ENCODE measurements around the gene SLC25A4. TPM values are rescaled to one million over a fixed set of nuclear protein-coding genes. Genes with fewer than 3 reads are reported as not detected.

Gene SLC25A4
- polyA plus RNA-seq, 4 donors, result 28.0 to 66.9 (median 43.7) TPM

GRCh38 chr4:185141777-185142176 is 1.3 kb upstream of the SLC25A4 start:
- WGBS, 3 donors, result 67 to 87% (median 72%) methylated on average over 6 of the region's 6 CpGs
- no peaks in the 10 kb centered on the region for H3K9me3 ChIP-seq (ENCODE audit: control insufficient read depth in 2 of 2, insufficient read depth in 1 of 2, low read depth in 1 of 2, low read length in 1 of 2)
- peaks cover 0 to 13% (median 2%) of the 10 kb centered on the region in 3 donors for H3K36me3 ChIP-seq (ENCODE audit: control insufficient read depth in 3 of 3, insufficient read depth in 2 of 3, low read depth in 1 of 3, low read length in 3 of 3)
- H3K27me3 ChIP-seq (ENCODE audit: control insufficient read depth in 3 of 3, insufficient read depth in 3 of 3, low read length in 3 of 3), result peaks cover 0 to 8% (median 2%) of the 10 kb centered on the region in 3 donors
- H3K27ac ChIP-seq (ENCODE audit: low read depth in 1 of 3, low read length in 2 of 3), result no peak overlapping the region
- H3K4me1 ChIP-seq (ENCODE audit: control insufficient read depth in 3 of 3, insufficient read depth in 2 of 3, low read depth in 1 of 3, low read length in 2 of 3), result peaks cover 0 to 6% (median 4%) of the 10 kb centered on the region in 3 donors
- H3K4me3 ChIP-seq (ENCODE audit: low read depth in 1 of 3, low read length in 3 of 3), result no peak overlapping the region
- no peak for FAIRE-seq
- no peak for DNase-seq

GRCh38 chr4:185142564-185142911 is 528 bp upstream of the SLC25A4 start:
- Histone ChIP-seq H3K4me1 (ENCODE audit: control insufficient read depth in 3 of 3, insufficient read depth in 2 of 3, low read depth in 1 of 3, low read length in 2 of 3) (peaks cover 0 to 6% (median 4%) of the 10 kb centered on the region in 3 donors), H3K27me3 (ENCODE audit: control insufficient read depth in 3 of 3, insufficient read depth in 3 of 3, low read length in 3 of 3) (peaks cover 0 to 8% (median 2%) of the 10 kb centered on the region in 3 donors), H3K27ac (ENCODE audit: low read depth in 1 of 3, low read length in 2 of 3) (peak overlapping the region; percentile 77 to 95 (median 81)), H3K4me3 (ENCODE audit: low read depth in 1 of 3, low read length in 3 of 3) (peak overlapping the region; percentile 58 to 91 (median 86)), H3K9me3 (ENCODE audit: control insufficient read depth in 2 of 2, insufficient read depth in 1 of 2, low read depth in 1 of 2, low read length in 1 of 2) (no peaks in the 10 kb centered on the region), H3K36me3 (ENCODE audit: control insufficient read depth in 3 of 3, insufficient read depth in 2 of 3, low read depth in 1 of 3, low read length in 3 of 3) (peaks cover 0 to 13% (median 2%) of the 10 kb centered on the region in 3 donors)
- no peak for FAIRE-seq
- peak in 1 of 2 donors; percentile 86 for DNase-seq
- WGBS, 3 donors, result 6 to 13% (median 7%) methylated on average over 10 to 11 of the region's 11 CpGs

GRCh38 chr4:185143601-185143969 is 519 bp downstream of the SLC25A4 start:
- peak overlapping the region; percentile 30 to 91 (median 86) for H3K4me3 ChIP-seq (ENCODE audit: low read depth in 1 of 3, low read length in 3 of 3)
- no peak for FAIRE-seq
- no peaks in the 10 kb centered on the region for H3K9me3 ChIP-seq (ENCODE audit: control insufficient read depth in 2 of 2, insufficient read depth in 1 of 2, low read depth in 1 of 2, low read length in 1 of 2)
- no peak overlapping the region for H3K27ac ChIP-seq (ENCODE audit: low read depth in 1 of 3, low read length in 2 of 3)
- H3K4me1 ChIP-seq (ENCODE audit: control insufficient read depth in 3 of 3, insufficient read depth in 2 of 3, low read depth in 1 of 3, low read length in 2 of 3), result peaks cover 0 to 6% (median 4%) of the 10 kb centered on the region in 3 donors
- peaks cover 0 to 15% (median 2%) of the 10 kb centered on the region in 3 donors for H3K36me3 ChIP-seq (ENCODE audit: control insufficient read depth in 3 of 3, insufficient read depth in 2 of 3, low read depth in 1 of 3, low read length in 3 of 3)
- WGBS, 3 donors, result 2 to 3% (median 3%) methylated on average over 21 to 30 of the region's 30 CpGs
- H3K27me3 ChIP-seq (ENCODE audit: control insufficient read depth in 3 of 3, insufficient read depth in 3 of 3, low read length in 3 of 3), result peaks cover 0 to 8% (median 2%) of the 10 kb centered on the region in 3 donors
- peak in 1 of 2 donors; percentile 26 for DNase-seq

GRCh38 chr4:185144601-185145240 is 1.7 kb downstream of the SLC25A4 start:
- Histone ChIP-seq H3K9me3 (ENCODE audit: control insufficient read depth in 2 of 2, insufficient read depth in 1 of 2, low read depth in 1 of 2, low read length in 1 of 2) (no peaks in the 10 kb centered on the region), H3K4me1 (ENCODE audit: control insufficient read depth in 3 of 3, insufficient read depth in 2 of 3, low read depth in 1 of 3, low read length in 2 of 3) (peaks cover 0 to 6% (median 4%) of the 10 kb centered on the region in 3 donors), H3K27me3 (ENCODE audit: control insufficient read depth in 3 of 3, insufficient read depth in 3 of 3, low read length in 3 of 3) (peaks cover 0 to 5% (median 2%) of the 10 kb centered on the region in 3 donors), H3K27ac (ENCODE audit: low read depth in 1 of 3, low read length in 2 of 3) (no peak overlapping the region), H3K4me3 (ENCODE audit: low read depth in 1 of 3, low read length in 3 of 3) (peak overlapping the region in 1 of 3 donors; percentile 5), H3K36me3 (ENCODE audit: control insufficient read depth in 3 of 3, insufficient read depth in 2 of 3, low read depth in 1 of 3, low read length in 3 of 3) (peaks cover 0 to 22% (median 2%) of the 10 kb centered on the region in 3 donors)
- DNase-seq (no peak), FAIRE-seq (no peak)
- WGBS, 3 donors, result 89 to 93% (median 92%) methylated on average over 16 of the region's 16 CpGs

- FAIRE-seq (no peak), DNase-seq (no peak)
- WGBS, 3 donors, result 80 to 94% (median 92%) methylated on average over 13 of the region's 13 CpGs
- Histone ChIP-seq H3K4me3 (ENCODE audit: low read depth in 1 of 3, low read length in 3 of 3) (no peak overlapping the region), H3K27ac (ENCODE audit: low read depth in 1 of 3, low read length in 2 of 3) (no peak overlapping the region), H3K4me1 (ENCODE audit: control insufficient read depth in 3 of 3, insufficient read depth in 2 of 3, low read depth in 1 of 3, low read length in 2 of 3) (peaks cover 0 to 6% (median 4%) of the 10 kb centered on the region in 3 donors), H3K9me3 (ENCODE audit: control insufficient read depth in 2 of 2, insufficient read depth in 1 of 2, low read depth in 1 of 2, low read length in 1 of 2) (no peaks in the 10 kb centered on the region), H3K27me3 (ENCODE audit: control insufficient read depth in 3 of 3, insufficient read depth in 3 of 3, low read length in 3 of 3) (peaks cover 0 to 5% (median 2%) of the 10 kb centered on the region in 3 donors), H3K36me3 (ENCODE audit: control insufficient read depth in 3 of 3, insufficient read depth in 2 of 3, low read depth in 1 of 3, low read length in 3 of 3) (peaks cover 0 to 26% (median 2%) of the 10 kb centered on the region in 3 donors)
Measured at GRCh38 chr4:185145572-185145971, 2.5 kb downstream of the SLC25A4 start.

- no peak for DNase-seq
- no peaks in the 10 kb centered on the region for H3K4me1 ChIP-seq (ENCODE audit: control insufficient read depth in 3 of 3, insufficient read depth in 2 of 3, low read depth in 1 of 3, low read length in 2 of 3)
- H3K27ac ChIP-seq (ENCODE audit: low read depth in 1 of 3, low read length in 2 of 3), result no peak overlapping the region
- no peaks in the 10 kb centered on the region for H3K9me3 ChIP-seq (ENCODE audit: control insufficient read depth in 2 of 2, insufficient read depth in 1 of 2, low read depth in 1 of 2, low read length in 1 of 2)
- H3K27me3 ChIP-seq (ENCODE audit: control insufficient read depth in 3 of 3, insufficient read depth in 3 of 3, low read length in 3 of 3), result no peaks in the 10 kb centered on the region
- H3K36me3 ChIP-seq (ENCODE audit: control insufficient read depth in 3 of 3, insufficient read depth in 2 of 3, low read depth in 1 of 3, low read length in 3 of 3), result peaks cover 0 to 30% (median 2%) of the 10 kb centered on the region in 3 donors
- no peak for FAIRE-seq
- WGBS, 3 donors, result 90 to 97% (median 95%) methylated on average over 12 of the region's 12 CpGs
- no peak overlapping the region for H3K4me3 ChIP-seq (ENCODE audit: low read depth in 1 of 3, low read length in 3 of 3)
Measured at GRCh38 chr4:185149392-185149791, 6.3 kb downstream of the SLC25A4 start.

GRCh38 chr4:185151296-185151695 is 8.2 kb downstream of the SLC25A4 start:
- 83 to 93% (median 84%) methylated on average over 1 of the region's 1 CpG for WGBS, 3 donors
- FAIRE-seq, result no peak

GRCh38 chr4:185165605-185166063 is 22.6 kb downstream of the SLC25A4 start:
- Histone ChIP-seq H3K4me1 (ENCODE audit: control insufficient read depth in 3 of 3, insufficient read depth in 2 of 3, low read depth in 1 of 3, low read length in 2 of 3) (no peaks in the 10 kb centered on the region), H3K36me3 (ENCODE audit: control insufficient read depth in 3 of 3, insufficient read depth in 2 of 3, low read depth in 1 of 3, low read length in 3 of 3) (peaks cover 2 to 32% (median 6%) of the 10 kb centered on the region in 3 donors), H3K4me3 (ENCODE audit: low read depth in 1 of 3, low read length in 3 of 3) (no peak overlapping the region), H3K27me3 (ENCODE audit: control insufficient read depth in 3 of 3, insufficient read depth in 3 of 3, low read length in 3 of 3) (no peaks in the 10 kb centered on the region), H3K27ac (ENCODE audit: low read depth in 1 of 3, low read length in 2 of 3) (no peak overlapping the region), H3K9me3 (ENCODE audit: control insufficient read depth in 2 of 2, insufficient read depth in 1 of 2, low read depth in 1 of 2, low read length in 1 of 2) (no peaks in the 10 kb centered on the region)
- peak in 1 of 2 donors; percentile 20 for DNase-seq
- WGBS, 3 donors, result 45 to 77% (median 54%) methylated on average over 2 of the region's 2 CpGs
- no peak for FAIRE-seq

More at GRCh38 chr4:185151296-185151695, 8.2 kb downstream of the SLC25A4 start:
- H3K27me3 ChIP-seq (ENCODE audit: control insufficient read depth in 3 of 3, insufficient read depth in 3 of 3, low read length in 3 of 3), result no peaks in the 10 kb centered on the region
- H3K4me1 ChIP-seq (ENCODE audit: control insufficient read depth in 3 of 3, insufficient read depth in 2 of 3, low read depth in 1 of 3, low read length in 2 of 3), result no peaks in the 10 kb centered on the region
- no peaks in the 10 kb centered on the region for H3K9me3 ChIP-seq (ENCODE audit: control insufficient read depth in 2 of 2, insufficient read depth in 1 of 2, low read depth in 1 of 2, low read length in 1 of 2)
- peaks cover 0 to 22% (median 2%) of the 10 kb centered on the region in 3 donors for H3K36me3 ChIP-seq (ENCODE audit: control insufficient read depth in 3 of 3, insufficient read depth in 2 of 3, low read depth in 1 of 3, low read length in 3 of 3)
- no peak for DNase-seq
- H3K4me3 ChIP-seq (ENCODE audit: low read depth in 1 of 3, low read length in 3 of 3), result no peak overlapping the region
- H3K27ac ChIP-seq (ENCODE audit: low read depth in 1 of 3, low read length in 2 of 3), result no peak overlapping the region

All from small intestine (tissue), 7 donors.